Stomach (tissue), 9 donors: ENCODE data around the gene C1orf52. TPM values are rescaled to one million over a fixed set of nuclear protein-coding genes. Genes with fewer than 3 reads are reported as not detected.

Experiments
- DNase-seq, 2 donors: peaks; one replicate each; pipeline versions ENCODE4 v3.0.0 to v3.0.0-alpha.2; 2013 to 2019
- H3K27ac ChIP-seq, 5 donors: fragments of 200-600 bp in 4 of 5; sonication (generic) in 4 of 5; one replicate each; pipeline ENCODE4 v1.5.1; 2013 to 2019; ENCODE audit warnings: mild to moderate bottlenecking in 1 of 5, moderate library complexity in 1 of 5
- H3K27me3 ChIP-seq, 3 donors: fragments of 200-600 bp; sonication (generic); one replicate each; pipeline ENCODE4 v1.5.1; 2017 to 2019; ENCODE audit warnings: mixed run types in 1 of 3
- H3K36me3 ChIP-seq, 4 donors: fragments of 200-600 bp; sonication (generic); 1 replicate in 3 of 4; 2 replicates in 1 of 4; pipeline ENCODE4 v1.5.1; 2016 to 2019
- H3K4me1 ChIP-seq, 4 donors: fragments of 200-600 bp; sonication (generic); one replicate each; pipeline ENCODE4 v1.5.1; 2016 to 2019
- H3K4me3 ChIP-seq, 4 donors: fragments of 200-600 bp; sonication (generic) in 3 of 4; one replicate each; pipeline ENCODE4 v1.5.1; 2016 to 2019; ENCODE audit warnings: mild to moderate bottlenecking in 1 of 4
- H3K9me3 ChIP-seq, 4 donors: fragments of 200-600 bp; sonication (generic); one replicate each; pipeline ENCODE4 v1.5.1; 2016 to 2019
- CTCF ChIP-seq, 7 experiments: fragments of 450-650 bp in 4 of 7; fragments of 200-600 bp in 3 of 7; sonication (generic) in 3 of 7; IDR thresholded peaks; one replicate each; pipeline ENCODE4 v1.5.1; 2016 to 2019; ENCODE audit warnings: antibody characterized with exemption in 7 of 7, control low read depth in 2 of 7, mild to moderate bottlenecking in 1 of 7
- EP300 ChIP-seq: sonication (generic); formaldehyde crosslinking; IDR thresholded peaks from one replicate; pipeline ENCODE4 v1.6.1; 2017; ENCODE audit warnings: antibody characterized with exemption
- POLR2A ChIP-seq, 4 donors: fragments of 450-650 bp; IDR thresholded peaks; one replicate each; pipeline ENCODE4 v1.6.1; 2016; ENCODE audit warnings: antibody characterized with exemption in 4 of 4, control low read depth in 2 of 4, mild to moderate bottlenecking in 1 of 4, moderate library complexity in 1 of 4
- POLR2AphosphoS5 ChIP-seq, 3 donors: sonication (generic); formaldehyde crosslinking; IDR thresholded peaks; one replicate each; pipeline ENCODE4 v1.6.1; 2016; ENCODE audit warnings: antibody characterized with exemption in 3 of 3
- WGBS, 5 donors: extraction: QIAGEN DNeasy Blood & Tissue Kit in 3 of 5; methylation state at CpG; one replicate each; pipeline versions ENCODE4 v1.1.5 to v1.1.7; 2013 to 2018; 5-methylcytosine and 5-hydroxymethylcytosine counted together
- intact Hi-C: fragments of 100-400 bp; cut with DNase I; formaldehyde crosslinking; loops from one replicate; pipeline ENCODE4 v1.15.1; 2023; ENCODE audit warnings: low total_unique reads
- polyA plus RNA-seq, 3 donors: library from polyadenylated mRNA; stranded (reverse); fragments of 200-250 nt; gene quantifications; one replicate each; pipeline ENCODE4 v1.2.3, GENCODE V29; 2013
- total RNA-seq, 5 donors: library from RNA; depleted of rRNA; stranded (reverse); fragments of >200 nt; gene quantifications; one replicate each; pipeline versions ENCODE4 v1.1.0 to v1.2.3, GENCODE V29; 2014 to 2016
- donor health status: healthy with polysubstance abuse.
- donor health status: Bipolar disorder and iron deficiency.
- donor health status: healthy.

The C1orf52 gene
- total and polyA plus RNA-seq, 8 donors = 5.8 to 39.3 (median 14.4) TPM

- H3K27ac ChIP-seq = no peak overlapping the region
- no peak for TF ChIP-seq POLR2AphosphoS5 (IDR thresholded peaks at IDR 0.05)
- TF ChIP-seq CTCF (IDR thresholded peaks at IDR 0.05) = no peak
- TF ChIP-seq EP300 = no peak
- no peak for DNase-seq
- H3K27me3 ChIP-seq = no peaks in the 10 kb centered on the region
- WGBS, 5 donors = 29 to 62% (median 43%) methylated on average over 1 of the region's 1 CpG
- peaks cover 0 to 4% (median under 1%) of the 10 kb centered on the region in 4 donors for H3K36me3 ChIP-seq
- H3K4me3 ChIP-seq = no peak overlapping the region
- intact Hi-C loops = no loop called here
- H3K4me1 ChIP-seq = peaks cover 0 to 22% (median 14%) of the 10 kb centered on the region in 4 donors
- H3K9me3 ChIP-seq = no peaks in the 10 kb centered on the region
Measured at GRCh38 chr1:85245891-85246290, 13.6 kb downstream of the C1orf52 start.

- no peak for DNase-seq
- peaks cover 0 to 4% (median 0%) of the 10 kb centered on the region in 4 donors for H3K36me3 ChIP-seq
- peaks cover 0 to 25% (median 16%) of the 10 kb centered on the region in 4 donors for H3K4me1 ChIP-seq
- no peak overlapping the region for H3K4me3 ChIP-seq
- no peaks in the 10 kb centered on the region for H3K27me3 ChIP-seq
- intact Hi-C loops = no loop called here
- H3K27ac ChIP-seq = peak overlapping the region in 1 of 5 donors; percentile 47
- H3K9me3 ChIP-seq = no peaks in the 10 kb centered on the region
- TF ChIP-seq POLR2AphosphoS5 (IDR thresholded peaks at IDR 0.05) (no peak), POLR2A (IDR thresholded peaks at IDR 0.05) (no peak), CTCF (IDR thresholded peaks at IDR 0.05) (no peak), EP300 (no peak)
- WGBS, 5 donors = 9 to 40% (median 22%) methylated on average over 1 of the region's 1 CpG
Measured at GRCh38 chr1:85245456-85245855, 14.0 kb downstream of the C1orf52 start.

- 53 to 73% (median 71%) methylated on average over 4 of the region's 4 CpGs for WGBS, 5 donors
- Histone ChIP-seq H3K27ac (peak overlapping the region in 4 of 5 donors; percentile 35 to 54 (median 42)), H3K27me3 (no peaks in the 10 kb centered on the region), H3K4me3 (no peak overlapping the region), H3K36me3 (no peaks in the 10 kb centered on the region), H3K9me3 (no peaks in the 10 kb centered on the region), H3K4me1 (peaks cover 0 to 31% (median 19%) of the 10 kb centered on the region in 4 donors)
- intact Hi-C loops = no loop called here
- no peak for DNase-seq
- no peak for TF ChIP-seq EP300
- TF ChIP-seq POLR2A (IDR thresholded peaks at IDR 0.05) = no peak
- TF ChIP-seq POLR2AphosphoS5 (IDR thresholded peaks at IDR 0.05) = no peak
- no peak for TF ChIP-seq CTCF (IDR thresholded peaks at IDR 0.05)
Measured at GRCh38 chr1:85244271-85245061, 15.0 kb downstream of the C1orf52 start.

- no peak for TF ChIP-seq CTCF (IDR thresholded peaks at IDR 0.05)
- DNase-seq = no peak
- H3K4me3 ChIP-seq = no peak overlapping the region
- peaks cover 0 to 31% (median 19%) of the 10 kb centered on the region in 4 donors for H3K4me1 ChIP-seq
- peak overlapping the region in 3 of 5 donors; percentile 8 to 54 (median 47) for H3K27ac ChIP-seq
- H3K36me3 ChIP-seq = no peaks in the 10 kb centered on the region
- H3K27me3 ChIP-seq = no peaks in the 10 kb centered on the region
- intact Hi-C loops = no loop called here
- H3K9me3 ChIP-seq = no peaks in the 10 kb centered on the region
Measured at GRCh38 chr1:85243372-85243771, 16.1 kb downstream of the C1orf52 start.
